ENCODE results near the gene ANKS1B. TPM values are rescaled to one million over a fixed set of nuclear protein-coding genes. Genes with fewer than 3 reads are reported as not detected.

ANKS1B gene
- total and polyA plus RNA-seq, 4 donors, result 0.03 to 3.4 (median 0.53) TPM

GRCh38 chr12:99959549-99960170, 25.1 kb downstream of the ANKS1B start:
- Histone ChIP-seq H3K9ac (ENCODE audit: low read depth in 1 of 2, low read length in 2 of 2) (peak overlapping the region in 1 of 2 donors; percentile 39), H3K27me3 (ENCODE audit: control insufficient read depth in 4 of 4, insufficient read depth in 4 of 4, low read length in 3 of 4) (no peaks in the 10 kb centered on the region), H3K4me1 (ENCODE audit: control insufficient read depth in 4 of 4, insufficient read depth in 4 of 4, low read length in 3 of 4) (peaks cover 3 to 9% (median 5%) of the 10 kb centered on the region in 4 donors), H3K27ac (ENCODE audit: low read depth in 1 of 2, low read length in 2 of 2) (no peak overlapping the region), H3K4me3 (ENCODE audit: low read depth in 1 of 3, low read length in 3 of 3) (no peak overlapping the region), H3K9me3 (ENCODE audit: control insufficient read depth in 4 of 4, low read length in 3 of 4) (no peaks in the 10 kb centered on the region), H3K36me3 (ENCODE audit: control insufficient read depth in 4 of 4, insufficient read depth in 3 of 4, low read depth in 1 of 4, low read length in 3 of 4) (no peaks in the 10 kb centered on the region)
- 11% methylated on average over 4 of the region's 4 CpGs for WGBS
- TF ChIP-seq HNF4G (IDR thresholded peaks at IDR 0.05) (no peak), CTCF (IDR thresholded peaks at IDR 0.05; ENCODE audit: low read depth, low read length, missing input control) (no peak), FOXA1 (IDR thresholded peaks at IDR 0.05) (peak; percentile 50), EGR1 (IDR thresholded peaks at IDR 0.05; ENCODE audit: low read depth in 2 of 2) (no peak), ATF3 (IDR thresholded peaks at IDR 0.05) (no peak), ZBTB33 (IDR thresholded peaks at IDR 0.05) (no peak), FOXA2 (IDR thresholded peaks at IDR 0.05) (peak; percentile 85), REST (IDR thresholded peaks at IDR 0.05) (no peak), JUND (IDR thresholded peaks at IDR 0.05) (peak; percentile 37 to 79), SP1 (IDR thresholded peaks at IDR 0.05) (no peak), TAF1 (conservative IDR thresholded peaks at IDR 0.05) (no peak), NR2F2 (IDR thresholded peaks at IDR 0.05) (no peak), HNF4A (conservative IDR thresholded peaks at IDR 0.05) (peak in 1 of 2 donors; percentile 20), MAX (IDR thresholded peaks at IDR 0.05) (no peak), RAD21 (IDR thresholded peaks at IDR 0.05) (no peak)
- no peak for DNase-seq (ENCODE audit: low spot score)
